ENCODE measurements around the gene NKIRAS2. TPM values are rescaled to one million over a fixed set of nuclear protein-coding genes. Genes with fewer than 3 reads are reported as not detected.

The NKIRAS2 gene
- 10 to 100 TPM; 48.9 to 58.2 (median 49.8) TPM for polyA plus RNA-seq (ENCODE audit: insufficient read length in 3 of 3)
- long read RNA-seq, donor 1, full-length matches to known transcripts = 20 of 45 reads
- long read RNA-seq, donor 1, partial matches to known transcripts = 25 of 45 reads
- long read RNA-seq, donor 1, other reads (novel, unspliced or antisense) = 0 of 45 reads
- long read RNA-seq, donor 2, full-length matches to known transcripts = 23 of 23 reads
- long read RNA-seq, donor 2, partial matches to known transcripts = 0 of 23 reads
- long read RNA-seq, donor 2, other reads (novel, unspliced or antisense) = 0 of 23 reads
- long read RNA-seq, donor 3, full-length matches to known transcripts = 38 of 62 reads
- long read RNA-seq, donor 3, partial matches to known transcripts = 24 of 62 reads
- long read RNA-seq, donor 3, other reads (novel, unspliced or antisense) = 0 of 62 reads
- long read RNA-seq, donor 4, full-length matches to known transcripts = 17 of 136 reads
- long read RNA-seq, donor 4, partial matches to known transcripts = 95 of 136 reads
- long read RNA-seq, donor 4, other reads (novel, unspliced or antisense) = 24 of 136 reads
- long read RNA-seq, donor 5 = 0 reads
- long read RNA-seq, donor 6, full-length matches to known transcripts = 26 of 26 reads
- long read RNA-seq, donor 6, partial matches to known transcripts = 0 of 26 reads
- long read RNA-seq, donor 6, other reads (novel, unspliced or antisense) = 0 of 26 reads
- long read RNA-seq, donor 7, full-length matches to known transcripts = 31 of 81 reads
- long read RNA-seq, donor 7, partial matches to known transcripts = 50 of 81 reads
- long read RNA-seq, donor 7, other reads (novel, unspliced or antisense) = 0 of 81 reads
- long read RNA-seq, donor 8 = 0 reads
- long read RNA-seq, donor 9, transcript NKIRAS2-206 (4 exons, 1,909 nt) = major isoform, 24 of 27 reads
- long read RNA-seq, donor 9, partial matches to known transcripts = 0 of 27 reads
- long read RNA-seq, donor 9, other reads (novel, unspliced or antisense) = 0 of 27 reads
- long read RNA-seq, donor 10, transcript NKIRAS2-206 (4 exons, 1,909 nt) = major isoform, 35 of 40 reads
- long read RNA-seq, donor 10, partial matches to known transcripts = 0 of 40 reads
- long read RNA-seq, donor 10, other reads (novel, unspliced or antisense) = 0 of 40 reads
- long read RNA-seq, donor 11, full-length matches to known transcripts = 35 of 35 reads
- long read RNA-seq, donor 11, partial matches to known transcripts = 0 of 35 reads
- long read RNA-seq, donor 11, other reads (novel, unspliced or antisense) = 0 of 35 reads
- long read RNA-seq, donor 12, full-length matches to known transcripts = 13 of 13 reads
- long read RNA-seq, donor 12, partial matches to known transcripts = 0 of 13 reads
- long read RNA-seq, donor 12, other reads (novel, unspliced or antisense) = 0 of 13 reads
- long read RNA-seq, donor 13 = 0 reads
- long read RNA-seq, donor 14, full-length matches to known transcripts = 24 of 31 reads
- long read RNA-seq, donor 14, partial matches to known transcripts = 7 of 31 reads
- long read RNA-seq, donor 14, other reads (novel, unspliced or antisense) = 0 of 31 reads
- long read RNA-seq, donor 15, transcript NKIRAS2-206 (4 exons, 1,909 nt) = major isoform, 12 of 38 reads
- long read RNA-seq, donor 15, partial matches to known transcripts = 13 of 38 reads
- long read RNA-seq, donor 15, other reads (novel, unspliced or antisense) = 13 of 38 reads
- long read RNA-seq, donor 16, full-length matches to known transcripts = 92 of 126 reads
- long read RNA-seq, donor 16, partial matches to known transcripts = 34 of 126 reads
- long read RNA-seq, donor 16, other reads (novel, unspliced or antisense) = 0 of 126 reads

DNA sequence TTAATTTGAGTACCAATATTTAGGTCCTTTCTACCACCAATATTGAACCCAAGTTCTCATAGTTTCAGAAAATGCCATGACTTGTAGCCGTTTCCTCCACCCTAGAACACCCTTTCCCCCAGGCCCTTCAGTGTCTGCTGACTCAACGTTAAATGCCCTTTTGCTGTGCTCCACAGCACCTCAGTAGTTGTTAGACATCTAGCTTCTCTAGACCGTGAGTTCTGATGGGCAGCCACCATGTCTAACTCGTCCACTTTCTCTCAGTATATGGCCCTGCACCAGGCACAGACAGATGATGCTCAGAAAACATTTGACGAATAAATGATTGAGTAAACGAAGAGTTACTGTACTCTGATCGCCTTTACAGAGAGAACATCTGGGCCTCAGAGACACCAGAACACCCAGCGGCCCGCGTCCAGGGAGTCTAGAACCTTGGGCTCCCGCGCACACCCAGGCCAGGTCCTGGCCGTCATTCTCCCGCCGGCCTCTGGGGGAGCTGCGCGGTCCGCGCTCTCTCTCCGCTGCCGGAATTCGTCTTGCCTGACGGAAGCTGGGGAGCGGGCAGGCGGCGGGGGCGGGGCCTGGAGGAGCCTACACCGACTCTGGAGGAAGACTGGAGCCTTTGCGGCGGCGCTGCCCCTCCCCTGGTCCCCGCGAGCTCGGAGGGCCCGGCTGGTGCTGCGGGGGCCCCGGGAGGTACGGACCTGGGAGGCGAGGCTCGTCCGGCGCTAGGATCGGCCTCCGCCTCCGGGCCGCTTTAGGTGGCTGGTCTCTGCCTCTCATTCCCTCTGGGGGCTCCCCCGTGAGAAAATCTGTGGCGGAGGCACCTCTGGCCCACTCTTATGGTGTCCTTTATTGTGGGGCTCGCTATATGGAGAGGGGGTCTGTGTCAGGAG, at the start of gene NKIRAS2:
Gene NKIRAS2 (plus strand): TSS at position 582 of the 896 bp plus-strand sequence. CDS start 1,488 bp downstream, outside the sequence.
- peak in 10 of 11 donors; percentile 69 to 87 (median 80) for DNase-seq (ENCODE audit: extremely low read depth in 1 of 11, low read depth in 9 of 11, low spot score in 4 of 11)

DNA sequence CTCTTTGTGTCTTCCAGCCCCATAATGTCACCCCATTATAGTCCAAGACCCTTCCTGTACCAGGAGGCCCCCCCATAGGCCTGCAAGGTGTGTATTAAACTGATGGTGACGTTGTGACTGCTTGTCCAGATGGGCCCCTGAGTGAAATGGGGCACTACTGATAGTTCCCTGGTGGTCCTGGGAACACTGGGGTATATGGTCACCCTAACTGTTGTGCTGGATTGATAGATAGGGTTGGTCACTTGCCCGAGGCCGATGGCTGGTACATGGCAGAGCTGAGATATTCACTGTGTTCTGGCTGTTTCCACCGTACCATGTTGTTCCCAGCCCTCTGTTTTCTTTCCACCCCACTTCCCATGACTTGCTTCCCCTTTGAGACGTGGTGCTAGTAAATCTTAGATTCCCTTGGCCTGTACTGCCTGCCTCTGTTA, 49.0 kb upstream of the NKIRAS2 start:
- no peak for DNase-seq (ENCODE audit: extremely low read depth in 1 of 11, low read depth in 9 of 11, low spot score in 4 of 11)

DNA sequence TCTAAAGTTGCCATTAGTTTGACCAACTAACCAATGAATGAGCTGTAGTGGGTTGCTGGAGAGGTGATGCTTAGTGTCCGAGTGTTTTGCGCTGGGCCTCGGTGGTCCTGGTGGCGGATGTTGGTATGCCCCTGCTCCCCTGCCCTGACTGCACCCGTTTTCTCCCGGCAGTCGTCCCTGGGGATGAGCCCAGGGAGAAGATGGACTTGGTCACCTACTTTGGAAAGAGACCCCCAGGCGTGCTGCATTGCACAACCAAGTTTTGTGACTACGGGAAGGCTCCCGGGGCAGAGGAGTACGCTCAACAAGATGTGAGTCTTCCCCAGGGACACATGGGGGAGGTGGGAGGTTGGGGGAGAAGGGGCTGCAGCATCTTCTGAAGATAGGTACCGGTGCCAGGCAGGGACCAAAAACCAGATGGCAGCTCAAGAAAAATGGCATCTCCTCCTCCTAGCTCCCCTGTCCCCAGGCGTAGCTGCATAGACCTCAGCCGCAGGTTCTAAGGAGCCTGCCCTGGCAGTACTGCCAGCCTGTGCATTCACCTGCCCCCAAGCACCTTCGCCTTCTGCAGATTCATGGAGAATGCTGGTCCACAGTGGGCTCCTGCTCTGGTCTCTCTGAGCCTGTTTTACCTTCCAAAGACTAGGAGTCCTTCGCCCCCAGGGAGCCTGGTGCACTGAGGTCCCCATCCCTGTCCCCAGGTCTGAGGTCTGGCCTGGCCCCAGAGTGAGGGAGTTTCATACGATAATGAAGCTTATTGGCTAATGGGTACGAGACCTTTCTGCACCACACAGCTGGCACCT, 48.0 kb upstream of the NKIRAS2 start:
- DNase-seq (ENCODE audit: extremely low read depth in 1 of 11, low read depth in 9 of 11, low spot score in 4 of 11) = no peak

DNA sequence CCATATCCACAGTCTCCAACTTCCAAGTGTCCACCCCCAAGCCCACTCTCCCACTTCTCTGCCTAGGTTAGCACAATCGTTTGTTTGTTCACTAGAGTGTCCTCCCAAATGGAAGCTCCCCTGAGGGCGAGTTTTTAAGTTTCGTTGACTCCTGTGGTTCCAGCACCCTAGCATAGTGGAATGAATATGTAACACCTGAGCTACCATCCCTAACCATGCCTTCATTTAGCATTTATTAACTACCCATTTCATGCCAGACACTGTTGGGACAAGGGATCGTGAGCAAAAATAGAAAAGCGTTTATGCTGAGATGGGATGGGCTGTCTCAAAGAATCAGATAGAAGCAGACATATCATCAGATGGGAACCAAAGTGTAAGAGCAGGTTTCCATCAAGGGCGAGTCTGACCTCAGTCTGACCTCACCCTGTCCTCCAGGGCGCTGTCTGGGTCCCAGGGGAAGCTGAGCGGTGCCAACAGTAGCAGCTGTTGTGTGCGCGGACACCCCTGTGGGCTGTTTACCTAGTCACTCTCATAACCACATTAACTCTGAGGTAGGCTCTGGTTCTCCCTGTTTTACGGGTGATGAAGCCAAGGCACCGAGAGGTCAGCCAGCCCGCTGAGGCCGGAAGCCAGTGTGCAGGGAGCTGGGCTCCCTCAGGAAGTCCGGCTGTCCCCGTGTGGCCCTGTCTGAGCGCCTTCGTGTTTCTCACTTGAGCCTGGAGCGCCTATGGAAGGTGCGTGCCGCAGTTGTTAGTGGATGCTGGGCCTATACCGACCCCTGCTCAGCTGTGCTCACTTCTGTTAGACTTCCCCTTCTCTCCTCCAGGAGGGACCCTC, 47.1 kb upstream of the NKIRAS2 start:
- DNase-seq (ENCODE audit: extremely low read depth in 1 of 11, low read depth in 9 of 11, low spot score in 4 of 11) = no peak

DNA sequence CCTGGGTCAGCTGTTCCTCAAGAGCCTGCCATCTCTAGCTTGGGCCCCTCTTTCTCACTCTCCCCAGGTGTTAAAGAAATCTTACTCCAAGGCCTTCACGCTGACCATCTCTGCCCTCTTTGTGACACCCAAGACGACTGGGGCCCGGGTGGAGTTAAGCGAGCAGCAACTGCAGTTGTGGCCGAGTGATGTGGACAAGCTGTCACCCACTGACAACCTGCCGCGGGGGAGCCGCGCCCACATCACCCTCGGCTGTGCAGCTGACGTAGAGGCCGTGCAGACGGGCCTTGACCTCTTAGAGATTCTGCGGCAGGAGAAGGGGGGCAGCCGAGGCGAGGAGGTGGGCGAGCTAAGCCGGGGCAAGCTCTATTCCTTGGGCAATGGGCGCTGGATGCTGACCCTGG, 46.5 kb upstream of the NKIRAS2 start:
- no peak for DNase-seq (ENCODE audit: extremely low read depth in 1 of 11, low read depth in 9 of 11, low spot score in 4 of 11)

DNA sequence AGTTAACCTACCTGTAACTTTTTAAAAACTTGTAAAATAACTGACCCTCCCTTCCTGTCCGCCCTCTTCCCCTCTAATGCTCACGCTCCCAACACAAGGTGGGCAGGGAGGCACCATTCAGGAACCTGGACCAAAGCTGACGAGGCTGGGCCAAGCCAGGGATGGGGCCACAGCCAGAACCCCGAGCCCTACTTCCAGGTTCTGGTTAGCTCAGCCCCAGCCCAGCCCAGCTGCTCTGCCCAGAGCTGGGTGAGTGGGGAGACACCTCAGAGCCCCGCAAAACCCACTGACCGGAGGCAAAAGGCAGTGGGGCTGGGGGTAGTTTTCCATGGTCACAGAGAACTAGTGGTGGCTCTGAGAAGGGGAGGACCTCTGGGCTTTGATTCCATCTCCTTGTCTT, 45.9 kb upstream of the NKIRAS2 start:
- no peak for DNase-seq (ENCODE audit: extremely low read depth in 1 of 11, low read depth in 9 of 11, low spot score in 4 of 11)

DNA sequence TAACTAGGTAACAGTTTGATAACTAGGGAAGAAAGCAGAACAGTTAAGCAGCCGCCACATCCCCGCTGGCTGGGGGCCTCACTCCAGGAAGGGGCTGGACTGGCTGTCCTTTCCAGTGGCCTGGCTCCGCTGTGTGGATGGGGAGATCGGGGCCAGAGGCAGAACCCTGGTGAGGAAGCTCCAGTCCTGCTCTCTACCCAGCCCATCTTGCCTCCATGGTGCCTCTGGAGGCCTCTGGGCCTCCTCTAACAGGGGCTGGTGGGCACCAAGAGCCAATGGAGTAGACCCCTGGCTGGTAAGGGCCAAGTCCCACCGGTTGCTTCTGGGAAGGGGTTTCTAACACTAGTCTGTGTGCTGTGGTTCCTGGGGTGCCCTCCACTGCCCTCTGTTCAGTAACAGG, 45.2 kb upstream of the NKIRAS2 start:
- no peak for DNase-seq (ENCODE audit: extremely low read depth in 1 of 11, low read depth in 9 of 11, low spot score in 4 of 11)

DNA sequence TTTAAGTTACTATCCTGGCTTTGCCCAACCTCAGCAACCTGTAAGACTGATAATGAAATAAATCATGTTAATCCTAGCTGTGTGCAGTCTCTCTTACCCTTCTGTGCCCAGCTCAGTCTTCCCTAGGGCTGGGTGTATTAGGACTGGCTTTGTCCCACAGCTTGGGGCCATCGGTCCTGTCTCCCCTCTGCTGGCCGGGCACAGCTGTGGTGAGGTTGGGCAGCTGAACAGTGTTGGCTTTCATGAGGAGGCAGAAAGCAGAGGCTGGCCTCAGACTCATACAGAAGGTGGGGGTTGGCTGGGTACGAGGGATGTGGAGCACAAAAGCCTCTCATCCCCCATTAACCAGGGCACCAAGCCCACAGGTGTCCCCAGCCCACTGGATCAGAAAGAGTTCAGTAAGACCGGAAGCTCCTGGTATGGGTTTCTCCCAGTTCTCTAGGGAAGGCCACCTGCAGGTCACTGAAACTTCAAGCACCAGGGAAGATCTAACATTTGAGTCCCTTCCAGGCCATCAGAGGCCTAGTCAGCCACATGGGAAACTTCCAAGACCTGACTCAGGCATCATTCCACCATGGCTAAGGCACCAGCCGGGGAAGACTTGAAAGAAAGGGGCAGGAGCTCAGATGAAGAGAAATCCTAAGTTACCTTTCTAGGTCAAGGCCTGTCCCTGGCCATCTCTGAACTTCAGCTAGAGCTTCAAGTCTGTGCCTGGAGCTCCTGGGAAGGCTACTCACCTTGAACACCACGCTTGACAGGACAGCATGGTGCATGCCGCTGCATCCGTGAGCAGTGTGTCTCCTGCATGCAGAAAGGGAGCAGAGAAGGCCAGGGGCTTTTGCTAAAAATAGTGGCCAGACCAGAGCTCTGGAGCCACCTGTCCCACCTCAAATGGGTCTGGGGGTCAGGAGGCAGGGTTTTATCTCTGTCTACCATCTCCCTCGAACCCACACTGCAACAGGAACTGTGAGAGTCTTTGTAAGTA, 44.5 kb upstream of the NKIRAS2 start:
- DNase-seq (ENCODE audit: extremely low read depth in 1 of 11, low read depth in 9 of 11, low spot score in 4 of 11) = no peak

DNA sequence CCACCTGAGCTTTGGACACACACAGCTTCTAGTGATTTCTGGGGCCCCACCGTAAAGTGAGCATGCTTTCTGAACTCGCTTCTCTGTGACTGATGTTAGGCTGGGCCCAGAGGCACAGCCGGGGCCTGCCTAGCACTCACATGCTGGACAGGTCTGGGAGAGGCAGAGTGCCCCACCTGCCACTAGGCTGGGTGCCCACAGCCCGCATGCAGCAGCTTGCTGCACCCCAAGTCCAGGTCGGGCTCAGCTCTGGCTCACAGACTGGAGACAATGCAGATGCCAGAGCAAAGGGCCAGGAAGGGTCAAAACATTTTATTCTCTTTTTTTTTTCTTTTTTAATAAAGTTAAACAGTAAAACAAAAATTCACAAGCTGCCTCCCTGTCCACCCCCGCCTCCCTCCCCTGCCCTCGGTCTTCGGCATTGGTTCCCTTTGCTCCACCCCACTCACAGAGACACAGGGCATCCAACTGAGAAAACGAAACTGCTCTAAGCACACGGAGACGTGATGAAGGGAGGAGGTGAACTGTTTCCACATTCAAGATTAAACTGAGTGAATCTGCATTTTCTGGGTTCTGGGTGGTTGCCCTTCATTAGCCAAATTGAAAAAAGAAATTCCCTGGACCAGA, 43.6 kb upstream of the NKIRAS2 start:
- DNase-seq (ENCODE audit: extremely low read depth in 1 of 11, low read depth in 9 of 11, low spot score in 4 of 11) = no peak

DNA sequence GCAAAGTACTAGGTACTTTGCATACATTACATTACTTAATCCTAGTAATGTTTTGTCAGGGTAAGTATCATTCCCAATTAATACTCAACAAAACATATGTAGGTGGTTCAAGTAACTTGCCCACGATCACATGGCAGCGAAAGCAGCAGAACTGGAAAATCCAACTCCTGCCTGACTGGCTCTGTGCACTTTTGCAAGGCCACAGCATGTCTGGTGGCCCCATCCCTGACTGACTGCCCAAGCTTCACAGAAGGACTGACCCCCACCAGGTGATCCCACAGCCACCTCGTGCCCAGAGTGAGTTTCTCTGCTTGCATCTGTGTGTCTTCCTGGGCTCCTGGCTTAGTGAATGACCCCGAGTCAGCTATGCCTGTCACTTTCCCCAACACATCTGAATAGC, 41.9 kb upstream of the NKIRAS2 start:
- no peak for DNase-seq (ENCODE audit: extremely low read depth in 1 of 11, low read depth in 9 of 11, low spot score in 4 of 11)

DNA sequence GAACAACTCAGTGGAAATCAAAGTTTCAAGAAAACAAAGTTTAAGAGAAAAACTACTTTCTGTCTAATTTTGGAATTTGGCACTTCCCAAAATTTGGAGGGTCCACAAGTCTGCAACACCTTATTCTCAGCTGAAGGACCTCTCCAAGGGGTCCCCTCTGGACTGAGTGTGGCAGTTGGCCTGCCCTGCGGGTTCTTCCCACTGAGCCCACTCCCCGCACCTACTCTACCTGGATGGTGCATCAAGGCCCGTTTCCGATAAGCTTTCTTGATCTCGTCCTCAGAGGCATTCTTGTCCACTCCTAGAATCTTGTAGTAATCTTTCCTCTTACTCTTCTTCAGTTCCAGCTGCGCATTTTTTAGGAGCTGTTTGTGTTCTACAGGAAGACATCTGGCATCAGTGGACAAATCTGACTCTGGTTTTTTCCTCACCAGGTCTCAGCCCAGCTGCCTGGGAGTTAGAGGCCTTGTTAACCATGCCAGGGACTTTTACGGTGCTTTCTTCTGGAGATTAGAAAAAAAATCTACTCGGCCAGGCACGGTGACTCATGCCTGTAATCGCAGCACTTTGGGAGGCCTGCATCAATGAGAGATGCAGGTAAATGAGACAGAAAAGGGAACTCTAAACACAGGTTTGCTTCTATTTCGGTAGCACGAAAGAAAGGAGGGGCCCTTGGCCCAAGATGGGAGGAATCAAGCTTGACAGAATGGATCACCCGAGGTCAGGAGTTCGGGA, 37.7 kb upstream of the NKIRAS2 start:
- DNase-seq (ENCODE audit: extremely low read depth in 1 of 11, low read depth in 9 of 11, low spot score in 4 of 11) = no peak

DNA sequence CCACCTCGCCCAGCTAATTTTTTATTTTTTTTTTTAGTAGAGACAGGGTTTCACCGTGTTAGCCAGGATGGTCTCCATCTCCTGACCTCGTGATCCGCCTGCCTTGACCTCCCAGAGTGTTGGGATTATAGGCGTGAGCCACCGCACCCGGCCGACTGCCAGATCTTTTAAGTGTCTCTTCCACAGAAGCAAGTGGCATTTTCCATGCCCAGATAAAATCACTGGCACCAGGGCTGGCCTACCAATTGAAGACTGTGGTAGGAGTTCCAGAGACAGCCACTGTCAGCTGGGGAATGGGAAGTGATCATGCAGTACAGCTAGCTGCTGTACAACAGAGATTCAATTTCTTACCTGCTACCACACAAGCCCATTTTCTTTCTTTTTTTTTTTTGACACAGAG, 35.4 kb upstream of the NKIRAS2 start:
- DNase-seq (ENCODE audit: extremely low read depth in 1 of 11, low read depth in 9 of 11, low spot score in 4 of 11) = no peak

DNA sequence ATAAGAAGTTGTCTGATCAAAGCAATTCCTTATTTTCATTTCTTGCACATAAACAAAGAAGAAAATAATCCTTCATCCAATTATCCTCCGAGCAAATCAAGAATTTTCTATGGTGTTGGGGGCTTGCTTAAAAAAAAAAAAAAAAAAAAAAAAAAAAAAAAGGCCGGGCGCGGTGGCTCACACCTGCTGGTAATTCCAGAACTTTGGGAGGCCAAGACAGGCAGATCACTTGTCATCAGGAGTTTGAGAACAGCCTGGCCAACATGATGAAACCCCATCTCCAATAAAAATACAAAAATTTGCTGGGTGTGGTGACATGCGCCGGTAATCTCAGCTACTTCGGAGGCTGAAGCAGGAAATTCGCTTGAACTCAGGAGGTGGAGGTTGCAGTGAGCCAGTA, 34.0 kb upstream of the NKIRAS2 start:
- DNase-seq (ENCODE audit: extremely low read depth in 1 of 11, low read depth in 9 of 11, low spot score in 4 of 11) = no peak
